ENCODE data around the gene SEMA3C. TPM values are rescaled to one million over a fixed set of nuclear protein-coding genes. Genes with fewer than 3 reads are reported as not detected.

Gene SEMA3C
- total RNA-seq, result 2.6 and 5.9 TPM in 2 replicates

DNA sequence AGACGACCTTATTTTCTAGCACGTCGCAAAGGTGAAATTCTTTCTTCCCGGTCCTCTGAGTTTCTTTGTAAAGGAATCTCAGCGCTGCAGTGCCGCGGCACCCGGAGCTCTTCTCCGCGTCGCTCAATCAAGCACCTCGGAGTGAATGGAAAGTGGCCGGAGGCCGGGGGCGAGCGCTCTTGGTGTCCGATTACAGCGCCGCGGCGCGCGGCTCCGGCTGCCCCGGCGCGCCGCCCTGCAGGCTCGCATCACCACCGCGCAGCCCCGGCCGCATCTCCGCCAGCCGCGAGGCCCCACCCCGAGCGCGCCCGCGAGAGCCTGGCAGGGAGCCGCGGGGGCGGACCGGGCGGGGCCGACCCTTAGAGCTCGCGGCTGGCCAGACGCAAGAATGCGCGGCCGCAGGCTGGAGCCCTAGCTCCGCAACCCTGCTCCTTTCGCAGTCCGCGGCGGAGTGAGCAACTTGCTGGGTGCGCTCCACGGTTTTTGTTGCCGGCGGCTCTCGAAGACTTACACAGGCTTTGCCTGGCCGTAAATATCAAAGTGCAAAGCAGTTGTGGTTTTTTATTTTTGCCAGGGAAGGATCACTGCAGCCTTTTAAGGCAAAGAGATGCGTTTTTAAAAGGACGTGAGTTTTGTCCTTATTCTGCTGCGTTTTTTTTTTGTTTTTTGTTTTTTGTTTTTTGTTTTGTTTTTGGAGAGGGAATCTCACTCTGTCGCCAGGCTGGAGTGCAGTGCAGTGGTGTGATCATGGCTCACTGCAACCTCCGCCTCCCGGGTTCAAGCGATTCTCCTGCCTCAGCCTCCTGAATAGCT is at the start of gene SEMA3C:
Gene SEMA3C, minus strand, starts transcription at position 143 of the 813 bp plus-strand sequence. CDS start 2,270 bp downstream, outside the sequence.

